SU-DHL-6 (cell line): Measurements from ENCODE around the gene ABCA6.

ENCODE experiments used
- CTCF ChIP-seq: fragments of 200-600 bp; sonication (generic); IDR thresholded peaks from one replicate; pipeline ENCODE4 v1.5.1; 2017; ENCODE audit warnings: antibody characterized with exemption, mild to moderate bottlenecking, low read length, moderate library complexity; ENCODE audit not compliant: insufficient read depth, poor library complexity, severe bottlenecking
- EZH2phosphoT487 ChIP-seq: fragments of 200-600 bp; sonication (generic), shearing (Covaris generic); conservative IDR thresholded peaks from 2 replicates; pipeline ENCODE4 v1.6.1; 2018; ENCODE audit warnings: mild to moderate bottlenecking, antibody characterized with exemption, low read length, moderate library complexity, mixed read lengths

- TF ChIP-seq CTCF, result no peak
- TF ChIP-seq EZH2phosphoT487, result no peak
Measured at GRCh38 chr17:69098625-69099024, 43.1 kb downstream of the ABCA6 start.
